ENCODE results near the gene TRABD2A. TPM values are rescaled to one million over a fixed set of nuclear protein-coding genes. Genes with fewer than 3 reads are reported as not detected.
A peak's percentile ranks its signal among the peaks of the same experiment; 100 is the strongest.

TRABD2A gene
- total RNA-seq, 1 experiment from 2014 or later, result 4.6 TPM

DNA sequence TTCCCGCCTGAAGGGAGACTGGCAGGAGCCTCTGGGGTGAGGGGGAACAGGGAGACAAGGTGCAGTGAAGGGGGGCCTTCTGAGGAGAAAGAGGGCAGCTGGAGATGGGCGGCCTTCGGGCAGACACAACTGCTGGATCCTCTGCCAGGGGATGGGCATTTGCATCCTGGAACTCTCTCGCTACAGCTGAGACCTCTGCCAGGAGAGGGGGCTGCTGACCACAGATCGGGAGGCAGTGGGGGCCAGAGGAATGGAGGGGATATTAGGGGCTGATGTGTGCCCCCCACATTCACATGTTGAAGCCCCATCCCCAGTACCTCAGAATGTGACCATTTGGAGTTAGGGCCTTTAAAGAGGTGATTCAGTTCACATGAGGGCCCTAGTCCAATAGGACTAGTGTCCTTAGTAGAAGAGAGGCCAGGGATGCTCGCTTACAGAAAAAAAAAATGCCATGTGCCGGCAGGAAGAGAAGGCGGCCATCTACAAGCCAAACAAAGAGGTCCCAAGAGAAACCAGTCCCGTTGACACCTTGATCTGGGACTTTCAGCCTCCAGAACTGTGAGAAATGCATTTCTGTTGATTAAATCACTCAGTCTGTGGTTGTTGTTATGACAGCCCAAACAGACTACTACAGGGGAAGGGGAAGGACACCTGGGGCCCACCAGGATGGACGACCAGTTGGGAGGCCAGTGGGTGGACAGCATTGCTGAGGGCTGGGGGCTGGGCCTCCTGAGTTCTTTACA is 50.0 kb downstream of the TRABD2A start:
- ATAC-seq (no peak), DNase-seq (ENCODE audit: low read depth, low spot score) (no peak)
- Histone ChIP-seq H3K27ac (ENCODE audit: low read depth, low read length) (no peak overlapping the region), H3K4me1 (ENCODE audit: control insufficient read depth in 1 of 2, insufficient read depth in 2 of 2, low read length in 2 of 2) (peaks cover 0 to 3% of the 10 kb centered on the region in 2 experiments; a peak in 1 of 4 replicates), H3K9me3 (ENCODE audit: control insufficient read depth in 1 of 2, insufficient read depth in 1 of 2, low read depth in 1 of 2, low read length in 2 of 2) (no peaks in the 10 kb centered on the region), H3K79me2 (ENCODE audit: insufficient read depth, low read length) (no peaks in the 10 kb centered on the region), H3K27me3 (ENCODE audit: insufficient read depth, low read length) (no peaks in the 10 kb centered on the region), H3K9ac (ENCODE audit: low read length) (no peak overlapping the region), H3K9me2 (ENCODE audit: insufficient read depth) (no peaks in the 10 kb centered on the region), H3K36me3 (ENCODE audit: control insufficient read depth in 1 of 2, insufficient read depth in 2 of 2, low read length in 2 of 2) (no peaks in the 10 kb centered on the region), H3K4me3 (replicated peaks in 1 of 2; ENCODE audit: low read depth in 1 of 2, low read length in 2 of 2) (no peak overlapping the region), H3K4me2 (ENCODE audit: low read length) (no peak overlapping the region), H2AFZ (ENCODE audit: low read depth, low read length, poor library complexity, severe bottlenecking) (no peak overlapping the region), H4K20me1 (ENCODE audit: insufficient read depth) (no peaks in the 10 kb centered on the region)
- POLR2A ChIA-PET, result no interaction called here
- intact Hi-C loops (cut with micrococcal nuclease), result no loop called here
- TF ChIP-seq, protein P1, sequence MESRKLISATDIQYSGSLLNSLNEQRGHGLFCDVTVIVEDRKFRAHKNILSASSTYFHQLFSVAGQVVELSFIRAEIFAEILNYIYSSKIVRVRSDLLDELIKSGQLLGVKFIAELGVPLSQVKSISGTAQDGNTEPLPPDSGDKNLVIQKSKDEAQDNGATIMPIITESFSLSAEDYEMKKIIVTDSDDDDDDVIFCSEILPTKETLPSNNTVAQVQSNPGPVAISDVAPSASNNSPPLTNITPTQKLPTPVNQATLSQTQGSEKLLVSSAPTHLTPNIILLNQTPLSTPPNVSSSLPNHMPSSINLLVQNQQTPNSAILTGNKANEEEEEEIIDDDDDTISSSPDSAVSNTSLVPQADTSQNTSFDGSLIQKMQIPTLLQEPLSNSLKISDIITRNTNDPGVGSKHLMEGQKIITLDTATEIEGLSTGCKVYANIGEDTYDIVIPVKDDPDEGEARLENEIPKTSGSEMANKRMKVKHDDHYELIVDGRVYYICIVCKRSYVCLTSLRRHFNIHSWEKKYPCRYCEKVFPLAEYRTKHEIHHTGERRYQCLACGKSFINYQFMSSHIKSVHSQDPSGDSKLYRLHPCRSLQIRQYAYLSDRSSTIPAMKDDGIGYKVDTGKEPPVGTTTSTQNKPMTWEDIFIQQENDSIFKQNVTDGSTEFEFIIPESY (IDR thresholded peaks at IDR 0.05; ENCODE audit: extremely low read depth, insufficient replicate concordance, low read length), result no peak
- TF ChIP-seq POLR2A (IDR thresholded peaks at IDR 0.05; ENCODE audit: borderline replicate concordance, extremely low read depth, insufficient read depth, insufficient read length), result no peak
- 0 out of 2 replicates have a peak, but pooled peaks have one; percentile 17 for TF ChIP-seq RAD21 (IDR thresholded peaks at IDR 0.05; ENCODE audit: low read depth)
- TF ChIP-seq, protein P2, sequence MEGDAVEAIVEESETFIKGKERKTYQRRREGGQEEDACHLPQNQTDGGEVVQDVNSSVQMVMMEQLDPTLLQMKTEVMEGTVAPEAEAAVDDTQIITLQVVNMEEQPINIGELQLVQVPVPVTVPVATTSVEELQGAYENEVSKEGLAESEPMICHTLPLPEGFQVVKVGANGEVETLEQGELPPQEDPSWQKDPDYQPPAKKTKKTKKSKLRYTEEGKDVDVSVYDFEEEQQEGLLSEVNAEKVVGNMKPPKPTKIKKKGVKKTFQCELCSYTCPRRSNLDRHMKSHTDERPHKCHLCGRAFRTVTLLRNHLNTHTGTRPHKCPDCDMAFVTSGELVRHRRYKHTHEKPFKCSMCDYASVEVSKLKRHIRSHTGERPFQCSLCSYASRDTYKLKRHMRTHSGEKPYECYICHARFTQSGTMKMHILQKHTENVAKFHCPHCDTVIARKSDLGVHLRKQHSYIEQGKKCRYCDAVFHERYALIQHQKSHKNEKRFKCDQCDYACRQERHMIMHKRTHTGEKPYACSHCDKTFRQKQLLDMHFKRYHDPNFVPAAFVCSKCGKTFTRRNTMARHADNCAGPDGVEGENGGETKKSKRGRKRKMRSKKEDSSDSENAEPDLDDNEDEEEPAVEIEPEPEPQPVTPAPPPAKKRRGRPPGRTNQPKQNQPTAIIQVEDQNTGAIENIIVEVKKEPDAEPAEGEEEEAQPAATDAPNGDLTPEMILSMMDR (IDR thresholded peaks at IDR 0.05 in 2 of 3, conservative IDR thresholded peaks at IDR 0.05 in 1 of 3; ENCODE audit: borderline replicate concordance in 1 of 3, insufficient read depth in 1 of 3, low read depth in 2 of 3, low read length in 2 of 3), result 0 out of 6 replicates have a peak, but pooled peaks of 1 of the 3 experiments have one; percentile 7
- TF ChIP-seq YY1 (IDR thresholded peaks at IDR 0.05; ENCODE audit: extremely low read depth, insufficient replicate concordance, low read depth, low read length), result no peak
- CTCF ChIA-PET, result no interaction called here
- RAD21 ChIA-PET (ENCODE audit: low non-redundant PET in 1 of 2, low total read pairs in 2 of 2, uncharacterized antibody in 2 of 2, unreplicated experiment in 2 of 2), result no interaction called here
- no TSS peak for BruUV-seq (replicated peaks)
